GM18870 (cell line): ENCODE data around the gene LANCL1.
"Not testable (repeated sequence)": the region's sequence is repeated elsewhere in the genome, so short reads cannot be mapped to it uniquely, and the experiment has no call there.

ENCODE experiments used
- ATAC-seq: cut with Tn5 transposase; IDR thresholded peaks from one replicate; pipeline ENCODE4 v1.9.1; 2021; ENCODE audit warnings: moderate library complexity; ENCODE audit not compliant: unreplicated experiment

LANCL1 gene

GRCh38 chr2:210459880-210460279 lies 16.7 kb downstream of the LANCL1 start:
- ATAC-seq, result no peak

DNA sequence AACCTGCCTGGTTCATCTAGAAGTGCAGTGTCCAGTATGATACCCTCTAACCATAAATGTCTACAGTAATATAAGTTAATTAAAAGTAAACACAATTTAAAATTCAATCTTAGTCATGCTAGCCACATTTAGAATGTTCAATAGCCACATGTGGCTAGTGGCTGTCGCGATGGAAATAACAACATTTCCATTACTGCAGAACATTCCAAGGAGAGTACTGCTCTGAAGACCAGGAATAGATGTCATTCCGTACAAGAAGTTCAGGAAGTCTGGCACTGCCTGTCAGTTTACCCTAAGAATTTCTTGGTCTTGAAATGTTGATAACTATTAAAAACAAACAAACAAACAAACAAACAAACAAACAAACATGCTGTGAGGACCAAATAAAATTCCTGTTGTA lies 17.2 kb downstream of the LANCL1 start:
- no peak for ATAC-seq

DNA sequence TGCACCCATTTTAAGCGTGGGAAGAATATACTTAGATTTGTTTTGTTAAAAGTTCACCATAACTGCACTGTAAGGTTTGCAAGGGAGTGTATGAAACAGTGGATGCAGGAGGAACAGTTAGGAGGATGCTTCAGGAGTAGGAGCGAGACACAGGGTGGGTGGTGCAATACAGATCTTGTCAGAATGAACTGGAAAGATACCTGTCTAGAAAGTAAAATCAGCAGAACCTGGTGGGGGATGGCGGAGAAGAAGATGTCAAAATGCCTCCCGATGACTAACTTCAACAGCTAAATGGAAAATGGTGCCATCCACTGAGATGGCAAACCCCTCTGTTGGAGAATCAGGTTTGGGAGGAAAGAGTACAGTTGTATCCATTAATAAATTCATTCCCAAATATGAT lies 18.2 kb downstream of the LANCL1 start:
- ATAC-seq, result no peak

DNA sequence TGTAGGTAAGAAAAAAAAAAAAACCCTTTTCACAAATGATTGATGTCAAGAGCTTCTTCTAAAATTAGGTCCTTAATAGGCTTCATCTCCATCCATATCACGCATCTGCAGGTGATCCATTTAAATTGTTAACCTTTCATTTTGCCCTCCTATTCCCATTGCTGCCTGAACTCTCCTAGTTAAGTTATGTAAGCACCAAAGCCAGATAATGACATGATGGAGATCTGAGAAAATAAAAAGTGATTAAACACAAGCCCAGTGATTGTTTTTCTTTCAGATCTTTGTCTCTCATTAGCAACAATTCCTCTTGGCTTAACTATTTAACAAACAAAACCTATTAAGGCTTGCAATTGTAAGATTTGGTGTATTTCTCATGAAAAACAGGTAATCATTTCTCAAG lies 20.0 kb downstream of the LANCL1 start:
- ATAC-seq, result no peak

DNA sequence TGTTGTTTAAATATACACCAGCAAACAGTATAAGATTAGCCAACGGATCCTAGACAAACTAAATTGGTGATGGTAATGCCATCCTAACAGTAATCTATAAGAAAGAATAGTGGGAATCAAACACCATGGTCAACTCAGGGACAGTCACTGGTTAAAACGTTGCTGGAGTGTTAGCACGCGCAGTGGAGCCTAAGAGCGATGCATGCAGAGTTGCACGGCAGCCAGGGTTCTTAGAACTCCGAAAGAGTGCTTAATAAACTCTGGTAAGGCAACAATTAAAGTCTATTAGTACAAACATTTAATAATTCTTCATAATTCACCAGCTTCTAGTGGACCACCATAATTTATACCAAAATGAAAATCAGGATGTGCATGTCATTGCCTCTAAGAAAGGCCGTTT lies 22.2 kb downstream of the LANCL1 start:
- ATAC-seq, result no peak

GRCh38 chr2:210452194-210452593 lies 24.4 kb downstream of the LANCL1 start:
- ATAC-seq, result no peak

- ATAC-seq, result not testable (repeated sequence)
Observed at GRCh38 chr2:210450942-210451341, 25.6 kb downstream of the LANCL1 start.

DNA sequence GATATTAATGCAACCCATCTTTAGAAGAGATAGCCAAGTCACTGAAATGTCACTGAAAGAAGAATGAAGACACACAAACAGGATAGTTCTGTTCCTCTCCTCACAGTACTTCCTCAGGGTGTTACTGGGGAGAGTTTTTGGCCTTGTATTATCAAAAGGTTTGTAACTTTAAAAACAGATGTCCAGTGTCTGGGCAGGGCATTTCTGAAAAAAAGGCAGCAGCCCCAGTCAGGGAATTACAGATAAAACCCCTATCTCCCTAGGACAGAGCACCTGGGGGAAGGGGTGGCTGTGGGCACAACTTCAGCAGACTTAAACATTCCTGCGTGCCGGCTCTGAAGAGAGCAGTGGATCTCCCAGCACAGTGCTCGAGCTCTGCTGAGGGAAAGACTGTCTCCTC lies 30.8 kb downstream of the LANCL1 start:
- ATAC-seq, result no peak

DNA sequence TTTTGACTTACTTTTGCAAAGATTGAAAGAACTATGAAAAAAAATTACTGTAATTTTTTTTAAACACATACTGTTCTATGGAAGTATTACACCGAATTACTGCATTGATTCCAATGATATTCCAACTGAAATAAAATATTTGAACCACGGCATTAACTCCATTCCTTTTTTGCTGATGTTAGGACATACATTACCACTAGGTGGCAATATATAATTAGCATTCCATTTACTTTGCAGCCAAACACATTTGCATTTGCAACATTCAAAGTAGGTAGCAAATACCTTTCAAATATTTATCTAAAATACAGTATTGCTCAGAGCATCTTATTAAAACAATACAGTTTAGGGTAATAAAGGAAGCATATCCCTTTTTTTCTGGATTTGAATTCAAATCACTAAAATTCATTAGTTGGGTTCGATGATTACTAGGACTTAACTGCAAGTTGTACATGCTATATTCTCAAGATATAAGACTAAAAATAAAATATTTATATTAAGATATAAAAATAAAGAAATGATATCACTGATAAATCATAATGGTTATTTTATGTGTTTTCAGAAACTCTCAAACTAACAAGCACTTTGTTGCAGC lies 31.3 kb downstream of the LANCL1 start:
- ATAC-seq, result no peak

GRCh38 chr2:210443527-210443926 lies 33.0 kb downstream of the LANCL1 start:
- ATAC-seq, result no peak

GRCh38 chr2:210442878-210443277 lies 33.7 kb downstream of the LANCL1 start:
- ATAC-seq, result no peak

- no peak for ATAC-seq
Observed at GRCh38 chr2:210442457-210442856, 34.1 kb downstream of the LANCL1 start.

DNA sequence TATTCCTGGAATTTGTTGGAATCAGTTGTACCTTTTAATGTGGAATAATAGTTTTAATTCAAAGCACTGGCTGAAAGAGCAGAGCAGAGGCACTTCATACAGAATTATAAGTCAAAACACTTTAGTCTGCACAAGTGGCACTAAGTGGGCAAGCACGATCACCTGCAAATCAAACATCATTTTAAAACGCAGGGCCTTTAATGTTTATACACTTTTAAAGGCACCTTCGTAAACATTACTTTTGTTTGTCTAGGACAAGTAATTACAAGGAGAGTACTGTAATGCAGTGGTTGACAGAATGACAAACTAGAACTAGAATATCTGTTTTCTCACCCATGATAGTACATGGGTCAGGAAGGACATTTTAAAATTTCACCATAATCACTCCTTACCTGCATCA lies 36.4 kb downstream of the LANCL1 start:
- no peak for ATAC-seq

- ATAC-seq, result no peak
Observed at GRCh38 chr2:210435439-210435838, 41.1 kb downstream of the LANCL1 start.

GRCh38 chr2:210432633-210433032 lies 43.9 kb downstream of the LANCL1 start:
- ATAC-seq, result no peak

- no peak for ATAC-seq
Observed at GRCh38 chr2:210429403-210430137, 47.0 kb downstream of the LANCL1 start.

- ATAC-seq, result no peak
Observed at GRCh38 chr2:210428393-210429179, 48.0 kb downstream of the LANCL1 start.

- ATAC-seq, result not testable (repeated sequence)
Observed at GRCh38 chr2:210427309-210427708, 49.2 kb downstream of the LANCL1 start.

DNA sequence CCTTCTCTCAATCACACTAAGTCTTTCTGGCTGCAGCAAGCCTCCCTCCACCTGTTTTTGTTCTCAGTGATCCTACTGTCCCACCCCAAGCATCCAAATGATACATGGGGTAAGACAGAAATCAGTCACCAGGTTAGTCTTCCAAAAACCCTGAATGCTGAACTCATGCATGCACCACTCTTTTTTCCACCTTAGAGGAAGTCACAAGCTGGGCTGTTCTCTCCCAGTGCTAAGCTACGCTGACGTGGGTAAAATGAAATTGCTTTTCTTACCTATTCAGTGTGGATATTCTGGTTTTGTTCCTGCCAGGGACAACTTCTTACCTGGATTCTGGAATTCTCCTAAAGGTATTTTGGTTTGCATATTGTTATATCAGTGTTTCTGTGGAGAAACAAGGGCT lies 54.2 kb downstream of the LANCL1 start:
- ATAC-seq, result no peak

- no peak for ATAC-seq
Observed at GRCh38 chr2:210421916-210422315, 54.6 kb downstream of the LANCL1 start.

- ATAC-seq, result no peak
Observed at GRCh38 chr2:210412660-210413059, 63.9 kb downstream of the LANCL1 start.

- no peak for ATAC-seq
Observed at GRCh38 chr2:210410542-210410941, 66.0 kb downstream of the LANCL1 start.
